K562 treated with DMSO at 1 percent for 4 hours (cell line): ENCODE results near the gene ZNHIT1. TPM values are rescaled to one million over a fixed set of nuclear protein-coding genes. Genes with fewer than 3 reads are reported as not detected.

ENCODE experiments used
- total RNA-seq: library from RNA; unstranded; fragments of 300-600 nt; gene quantifications from 2 replicates; pipeline ENCODE4 v1.2.3, GENCODE V29; 2022; ENCODE audit not compliant: insufficient read depth

ZNHIT1 gene
- total RNA-seq: 129 and 132 TPM in 2 replicates

GRCh38 chr7:101217388-101218235 is at the start of gene ZNHIT1, which contains the start of gene PLOD3:
TSS of gene ZNHIT1 (plus strand) at chr7:101218165. CDS start at chr7:101218196, 31 bp downstream.
TSS of gene PLOD3 (minus strand) at chr7:101217581. CDS start at chr7:101217274, 307 bp downstream.

DNA sequence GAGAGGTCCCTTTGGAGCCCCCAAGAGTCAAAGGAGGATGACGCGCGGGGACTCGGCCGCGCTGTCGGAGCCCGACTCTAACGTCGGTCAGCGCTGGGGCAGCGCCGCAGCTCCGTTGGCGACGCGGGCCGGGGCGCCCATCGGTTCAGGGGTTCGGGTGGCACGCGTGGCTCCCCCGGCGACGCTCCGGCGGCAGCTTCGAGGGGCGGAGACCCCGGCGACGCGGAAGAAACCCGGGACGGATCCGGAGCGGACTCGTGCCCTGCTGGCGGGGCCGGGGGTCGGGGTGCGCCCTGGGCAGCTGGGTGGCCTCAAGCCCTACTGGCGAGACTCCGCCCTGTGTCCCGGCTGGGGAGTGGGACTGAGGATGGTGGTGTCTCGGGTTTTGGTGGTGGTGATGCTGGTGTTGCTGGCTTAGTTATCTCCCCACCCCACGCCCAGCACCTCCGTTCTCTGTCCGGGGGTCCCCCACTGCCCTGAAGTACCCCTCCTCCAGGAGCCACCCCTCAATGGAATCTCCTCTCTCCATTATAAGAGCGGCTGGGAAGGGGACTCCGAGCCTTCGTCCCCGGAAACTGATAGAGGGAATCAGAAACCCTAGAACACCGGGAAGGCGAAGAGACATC is 37.7 kb upstream of the ZNHIT1 start, which contains the start of gene NAT16:
NAT16 (minus strand) TSS at position 164 of the 626 bp plus-strand sequence. CDS start 5,486 bp downstream, outside the sequence.

DNA sequence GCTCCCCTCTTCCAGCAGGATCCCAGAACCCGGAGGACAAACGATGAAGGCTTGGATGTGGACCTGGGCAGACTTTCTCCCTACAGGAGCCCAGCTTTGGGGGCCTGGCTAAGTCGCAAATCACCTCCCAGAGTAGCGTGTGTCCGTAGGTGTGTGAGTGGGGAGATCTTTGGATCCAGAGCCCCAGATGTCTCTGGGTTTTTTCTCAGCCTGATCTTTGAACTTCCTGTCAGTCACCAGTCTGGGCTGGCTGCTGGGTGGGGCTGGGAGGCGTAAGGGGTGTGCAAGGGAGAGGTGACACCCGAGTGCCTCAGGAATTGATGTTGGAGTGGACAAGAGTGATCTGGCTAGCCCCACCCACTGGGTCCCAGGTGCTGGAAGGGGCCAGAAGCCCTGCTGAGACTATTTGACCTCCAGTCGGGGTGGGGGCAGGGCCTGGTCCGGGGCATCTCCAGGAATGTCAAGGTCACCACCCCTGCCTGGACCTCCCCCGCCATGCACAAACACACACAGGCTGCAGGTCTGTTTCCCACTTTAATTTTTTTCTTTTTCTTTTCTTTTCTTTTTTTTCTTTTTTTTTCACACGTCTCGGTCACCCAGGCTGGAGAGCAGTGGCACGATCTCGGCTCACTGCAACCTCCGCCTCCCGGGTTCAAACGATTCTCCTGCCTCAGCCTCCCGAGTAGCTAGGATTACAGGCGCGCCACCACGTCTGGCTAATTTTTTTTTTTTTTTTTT is 16.9 kb upstream of the ZNHIT1 start, which contains the start of gene MOGAT3:
MOGAT3 (minus strand) TSS at position 175 of the 738 bp plus-strand sequence. CDS start 182 bp downstream, outside the sequence.

GRCh38 chr7:101237206-101238067 is 19.5 kb downstream of the ZNHIT1 start, which contains the start of gene CLDN15:
TSS of gene CLDN15 (minus strand) at chr7:101237802. CDS start at chr7:101237581, 221 bp downstream.

DNA sequence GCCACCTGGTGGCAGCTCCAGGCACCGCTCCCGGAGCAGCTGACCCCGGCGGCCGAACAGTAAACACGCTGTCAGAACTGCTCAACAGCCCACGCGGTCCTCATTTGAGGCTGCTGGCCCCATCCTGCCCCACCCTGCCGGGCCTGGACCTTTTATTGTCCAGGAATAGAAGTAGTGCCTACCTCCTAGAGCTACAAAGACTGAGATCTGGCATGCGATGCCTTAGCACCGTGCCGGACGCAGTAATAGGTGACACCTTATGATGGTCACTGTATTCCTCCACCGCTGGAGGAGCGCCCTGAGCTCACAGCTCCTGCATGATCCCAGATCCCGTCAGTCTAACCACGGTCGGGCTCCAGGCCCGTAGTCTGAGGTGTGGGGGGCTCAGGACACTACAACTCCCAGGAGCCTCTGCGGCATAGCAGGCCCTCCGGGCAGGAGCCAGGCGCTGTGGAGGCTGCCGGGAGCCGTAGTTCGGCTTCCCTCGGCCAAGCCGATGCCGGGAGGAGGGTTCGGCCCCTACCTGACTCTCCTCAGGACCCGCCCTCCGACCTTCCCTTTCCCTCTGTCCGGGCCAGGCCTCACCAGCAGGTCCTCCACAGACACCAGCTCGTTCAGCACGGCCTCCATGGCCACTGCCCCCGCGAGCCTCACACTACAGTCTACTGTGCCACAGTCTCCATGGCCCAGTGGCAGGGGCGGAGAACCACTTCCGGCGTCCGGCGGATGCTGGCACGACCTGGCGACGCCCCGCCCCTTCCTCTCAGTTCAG is 26.6 kb downstream of the ZNHIT1 start, which contains the start of gene FIS1:
FIS1 (minus strand) TSS at position 707 of the 772 bp plus-strand sequence; CDS start at position 630, 77 bp downstream.

Other genes starting within 250 kb of the ZNHIT1 start
- gene MUC12, start 248.6 kb upstream of the ZNHIT1 start, total RNA-seq: not detected in 2 replicates
- gene MUC17, start 198.1 kb upstream of the ZNHIT1 start, total RNA-seq: not detected in 2 replicates
- gene TRIM56, start 132.7 kb upstream of the ZNHIT1 start, total RNA-seq: 16.0 and 19.5 TPM in 2 replicates
- gene SERPINE1, start 91.1 kb upstream of the ZNHIT1 start, total RNA-seq: 1.9 and 2.1 TPM in 2 replicates
- gene AP1S1, start 63.7 kb upstream of the ZNHIT1 start, total RNA-seq: 88.2 and 96.0 TPM in 2 replicates
- 0.46 and 0.95 TPM in 2 replicates for gene VGF, start 52.6 kb upstream of the ZNHIT1 start, total RNA-seq
- gene NAT16, start 37.9 kb upstream of the ZNHIT1 start, total RNA-seq: not detected in 2 replicates
- not detected in 2 replicates for gene MOGAT3, start 17.1 kb upstream of the ZNHIT1 start, total RNA-seq
- 59.8 and 75.1 TPM in 2 replicates for gene PLOD3, start 584 bp upstream of the ZNHIT1 start, total RNA-seq
- 22.1 and 30.7 TPM in 2 replicates for gene CLDN15, start 19.6 kb downstream of the ZNHIT1 start, total RNA-seq
- gene FIS1, start 26.9 kb downstream of the ZNHIT1 start, total RNA-seq: 147 and 169 TPM in 2 replicates
- 9.9 and 11.8 TPM in 2 replicates for gene IFT22, start 103.6 kb downstream of the ZNHIT1 start, total RNA-seq
- gene COL26A1, start 144.7 kb downstream of the ZNHIT1 start, total RNA-seq: 0.58 and 1.2 TPM in 2 replicates